Breast epithelium (tissue), 3 donors: ENCODE data around the gene GATM.

Source experiments
- POLR2A ChIP-seq: fragments of 450-650 bp; IDR thresholded peaks from one replicate; pipeline ENCODE4 v1.6.1; 2016; ENCODE audit warnings: antibody characterized with exemption, mild to moderate bottlenecking, moderate library complexity
- TF ChIP-seq, protein P1 (sequence below), 3 donors: fragments of 450-650 bp; IDR thresholded peaks; one replicate each; pipeline ENCODE4 v1.5.1; 2016 to 2017; ENCODE audit warnings: antibody characterized with exemption in 3 of 3, mild to moderate bottlenecking in 3 of 3, moderate library complexity in 3 of 3

DNA sequence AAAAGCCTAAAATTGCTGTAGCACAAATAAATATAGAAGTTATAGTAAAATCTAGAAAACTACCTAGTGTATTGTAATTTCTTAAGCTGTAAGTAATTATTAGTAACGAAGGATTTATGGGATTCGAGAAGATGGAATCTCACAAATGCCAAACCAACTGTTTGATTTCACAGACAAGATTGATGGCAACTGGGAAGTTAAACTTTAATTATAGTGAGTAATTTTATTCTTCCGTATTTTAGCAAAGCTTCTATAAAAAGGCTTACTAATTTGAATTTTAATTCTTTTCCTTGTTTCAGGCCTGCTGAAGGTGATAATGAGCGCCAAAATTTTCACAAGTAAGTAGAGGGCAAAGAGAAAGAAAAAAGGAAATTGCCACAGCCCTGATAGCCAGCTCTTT is 36.6 kb downstream of the GATM start:
- TF ChIP-seq, protein P1, sequence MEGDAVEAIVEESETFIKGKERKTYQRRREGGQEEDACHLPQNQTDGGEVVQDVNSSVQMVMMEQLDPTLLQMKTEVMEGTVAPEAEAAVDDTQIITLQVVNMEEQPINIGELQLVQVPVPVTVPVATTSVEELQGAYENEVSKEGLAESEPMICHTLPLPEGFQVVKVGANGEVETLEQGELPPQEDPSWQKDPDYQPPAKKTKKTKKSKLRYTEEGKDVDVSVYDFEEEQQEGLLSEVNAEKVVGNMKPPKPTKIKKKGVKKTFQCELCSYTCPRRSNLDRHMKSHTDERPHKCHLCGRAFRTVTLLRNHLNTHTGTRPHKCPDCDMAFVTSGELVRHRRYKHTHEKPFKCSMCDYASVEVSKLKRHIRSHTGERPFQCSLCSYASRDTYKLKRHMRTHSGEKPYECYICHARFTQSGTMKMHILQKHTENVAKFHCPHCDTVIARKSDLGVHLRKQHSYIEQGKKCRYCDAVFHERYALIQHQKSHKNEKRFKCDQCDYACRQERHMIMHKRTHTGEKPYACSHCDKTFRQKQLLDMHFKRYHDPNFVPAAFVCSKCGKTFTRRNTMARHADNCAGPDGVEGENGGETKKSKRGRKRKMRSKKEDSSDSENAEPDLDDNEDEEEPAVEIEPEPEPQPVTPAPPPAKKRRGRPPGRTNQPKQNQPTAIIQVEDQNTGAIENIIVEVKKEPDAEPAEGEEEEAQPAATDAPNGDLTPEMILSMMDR (IDR thresholded peaks at IDR 0.05) = no peak
- TF ChIP-seq POLR2A = no peak
